H1 (cell line): ENCODE results near the gene IDUA.

Experiments used
- EZH2 ChIP-seq: fragments of 200-600 bp; sonication (generic); IDR thresholded peaks from 2 replicates; pipeline ENCODE4 v1.7.1; 2012; ENCODE audit warnings: low read depth, mild to moderate bottlenecking, moderate library complexity, low read length, inconsistent platforms; ENCODE audit not compliant: severe bottlenecking
- GABPA ChIP-seq: IDR thresholded peaks from 2 replicates; pipeline ENCODE4 v1.6.1; 2011; ENCODE audit warnings: mild to moderate bottlenecking, low read length, moderate library complexity, borderline replicate concordance; ENCODE audit not compliant: insufficient read depth
- JUN ChIP-seq: IDR thresholded peaks from 2 replicates; pipeline ENCODE4 v1.6.1; 2011; ENCODE audit warnings: low read depth, mild to moderate bottlenecking, improper control_type of control experiment, low read length
- POLR2A ChIP-seq, 2 experiments: IDR thresholded peaks; 1 replicate in 1 of 2; 2 replicates in 1 of 2; pipeline ENCODE4 v1.6.1; 2011; ENCODE audit warnings: low read depth in 2 of 2, low read length in 2 of 2, mild to moderate bottlenecking in 2 of 2; ENCODE audit errors: control extremely low read depth in 1 of 2
- POLR2AphosphoS5 ChIP-seq: IDR thresholded peaks from 2 replicates; pipeline ENCODE4 v1.6.1; 2011; ENCODE audit warnings: low read depth, low read length
- TF ChIP-seq, protein P1 (sequence below), 3 experiments: IDR thresholded peaks; 1 replicate in 2 of 3; 2 replicates in 1 of 3; pipeline versions ENCODE4 v1.5.1 to v1.6.1; 2011; ENCODE audit warnings: low read length in 3 of 3, mild to moderate bottlenecking in 3 of 3, inconsistent platforms in 2 of 3, low read depth in 1 of 3, moderate library complexity in 1 of 3; ENCODE audit not compliant: insufficient read depth in 1 of 3; ENCODE audit errors: control extremely low read depth in 1 of 3
- TF ChIP-seq, protein P2 (sequence below): IDR thresholded peaks from 2 replicates; pipeline ENCODE4 v1.6.1; 2012; ENCODE audit warnings: inconsistent platforms
- TF ChIP-seq, protein P3 (sequence below): IDR thresholded peaks from 2 replicates; pipeline ENCODE4 v1.6.1; 2011; ENCODE audit warnings: low read length, improper control_type of control experiment

DNA sequence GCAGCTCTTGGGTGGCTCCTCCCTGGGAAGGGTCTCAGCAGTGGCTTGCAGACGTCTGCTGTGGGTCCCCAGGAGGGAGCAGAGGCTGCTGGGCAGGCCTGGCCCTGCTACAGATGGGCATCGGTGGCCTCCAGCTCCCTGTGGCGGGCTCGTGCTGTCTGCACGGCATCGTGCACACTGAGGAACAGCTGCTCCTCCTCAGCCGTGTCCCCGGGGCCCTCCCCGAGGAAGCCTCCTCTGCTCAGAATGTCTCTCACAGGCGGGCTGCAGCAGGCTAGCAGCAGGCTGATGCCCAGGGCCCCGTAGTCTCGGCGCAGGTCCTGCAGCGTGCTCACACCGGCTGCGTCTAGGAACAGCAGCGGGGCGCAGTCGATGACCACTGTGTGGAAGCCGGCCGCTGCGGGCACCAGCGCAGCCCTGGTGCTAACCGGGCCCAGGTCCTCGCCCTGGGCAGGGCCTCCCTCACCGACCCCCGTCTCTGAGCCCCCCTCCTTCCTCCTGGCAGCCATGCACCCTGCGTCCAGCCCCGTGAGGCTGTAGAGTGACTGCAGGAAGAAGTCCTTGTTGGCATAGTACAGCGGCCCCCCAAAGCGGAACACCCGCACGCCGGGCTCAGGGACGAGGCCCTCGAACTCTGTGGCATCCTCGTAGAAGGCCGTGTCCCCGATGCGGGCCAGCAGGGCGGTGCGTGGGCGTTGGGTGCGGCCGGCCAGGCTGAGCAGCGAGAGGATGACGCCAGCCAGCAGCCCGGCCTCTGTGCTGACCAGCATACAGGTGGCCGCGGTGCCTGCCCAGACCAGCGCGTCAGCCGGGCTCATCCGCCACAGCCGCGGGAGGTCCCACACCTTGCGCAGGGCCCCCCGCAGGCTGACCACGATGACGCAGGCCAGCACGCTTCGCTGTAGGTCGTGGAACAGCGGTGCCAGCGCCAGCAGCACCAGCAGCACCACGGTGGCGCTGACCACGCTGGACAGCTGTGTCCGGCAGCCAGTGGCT is 2.2 kb downstream of the IDUA start:
- TF ChIP-seq, protein P1, sequence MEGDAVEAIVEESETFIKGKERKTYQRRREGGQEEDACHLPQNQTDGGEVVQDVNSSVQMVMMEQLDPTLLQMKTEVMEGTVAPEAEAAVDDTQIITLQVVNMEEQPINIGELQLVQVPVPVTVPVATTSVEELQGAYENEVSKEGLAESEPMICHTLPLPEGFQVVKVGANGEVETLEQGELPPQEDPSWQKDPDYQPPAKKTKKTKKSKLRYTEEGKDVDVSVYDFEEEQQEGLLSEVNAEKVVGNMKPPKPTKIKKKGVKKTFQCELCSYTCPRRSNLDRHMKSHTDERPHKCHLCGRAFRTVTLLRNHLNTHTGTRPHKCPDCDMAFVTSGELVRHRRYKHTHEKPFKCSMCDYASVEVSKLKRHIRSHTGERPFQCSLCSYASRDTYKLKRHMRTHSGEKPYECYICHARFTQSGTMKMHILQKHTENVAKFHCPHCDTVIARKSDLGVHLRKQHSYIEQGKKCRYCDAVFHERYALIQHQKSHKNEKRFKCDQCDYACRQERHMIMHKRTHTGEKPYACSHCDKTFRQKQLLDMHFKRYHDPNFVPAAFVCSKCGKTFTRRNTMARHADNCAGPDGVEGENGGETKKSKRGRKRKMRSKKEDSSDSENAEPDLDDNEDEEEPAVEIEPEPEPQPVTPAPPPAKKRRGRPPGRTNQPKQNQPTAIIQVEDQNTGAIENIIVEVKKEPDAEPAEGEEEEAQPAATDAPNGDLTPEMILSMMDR (IDR thresholded peaks at IDR 0.05; ENCODE audit: control extremely low read depth in 1 of 3, insufficient read depth in 1 of 3, low read depth in 1 of 3, low read length in 3 of 3) = no peak
- TF ChIP-seq, protein P2, sequence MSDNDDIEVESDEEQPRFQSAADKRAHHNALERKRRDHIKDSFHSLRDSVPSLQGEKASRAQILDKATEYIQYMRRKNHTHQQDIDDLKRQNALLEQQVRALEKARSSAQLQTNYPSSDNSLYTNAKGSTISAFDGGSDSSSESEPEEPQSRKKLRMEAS = no peak
- TF ChIP-seq, protein P3, sequence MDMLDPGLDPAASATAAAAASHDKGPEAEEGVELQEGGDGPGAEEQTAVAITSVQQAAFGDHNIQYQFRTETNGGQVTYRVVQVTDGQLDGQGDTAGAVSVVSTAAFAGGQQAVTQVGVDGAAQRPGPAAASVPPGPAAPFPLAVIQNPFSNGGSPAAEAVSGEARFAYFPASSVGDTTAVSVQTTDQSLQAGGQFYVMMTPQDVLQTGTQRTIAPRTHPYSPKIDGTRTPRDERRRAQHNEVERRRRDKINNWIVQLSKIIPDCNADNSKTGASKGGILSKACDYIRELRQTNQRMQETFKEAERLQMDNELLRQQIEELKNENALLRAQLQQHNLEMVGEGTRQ = no peak
- no peak for TF ChIP-seq POLR2A (IDR thresholded peaks at IDR 0.05; ENCODE audit: control extremely low read depth in 1 of 2, low read depth in 2 of 2, low read length in 2 of 2)
- no peak for TF ChIP-seq POLR2AphosphoS5
- no peak for TF ChIP-seq GABPA
- no peak for TF ChIP-seq JUN
- no peak for TF ChIP-seq EZH2
